Testis (tissue), 2 donors: ENCODE results near the gene TRPV6.

Experiments
- POLR2A ChIP-seq: fragments of 450-650 bp; IDR thresholded peaks from one replicate; pipeline ENCODE4 v1.6.1; 2017; ENCODE audit warnings: antibody characterized with exemption, mild to moderate bottlenecking, moderate library complexity
- TF ChIP-seq, protein P1 (sequence below), 3 experiments: fragments of 450-650 bp in 2 of 3; fragments of 200-600 bp in 1 of 3; sonication (generic) in 1 of 3; IDR thresholded peaks; one replicate each; pipeline ENCODE4 v1.5.1; 2016 to 2019; ENCODE audit warnings: antibody characterized with exemption in 3 of 3, mild to moderate bottlenecking in 2 of 3, moderate library complexity in 1 of 3

DNA sequence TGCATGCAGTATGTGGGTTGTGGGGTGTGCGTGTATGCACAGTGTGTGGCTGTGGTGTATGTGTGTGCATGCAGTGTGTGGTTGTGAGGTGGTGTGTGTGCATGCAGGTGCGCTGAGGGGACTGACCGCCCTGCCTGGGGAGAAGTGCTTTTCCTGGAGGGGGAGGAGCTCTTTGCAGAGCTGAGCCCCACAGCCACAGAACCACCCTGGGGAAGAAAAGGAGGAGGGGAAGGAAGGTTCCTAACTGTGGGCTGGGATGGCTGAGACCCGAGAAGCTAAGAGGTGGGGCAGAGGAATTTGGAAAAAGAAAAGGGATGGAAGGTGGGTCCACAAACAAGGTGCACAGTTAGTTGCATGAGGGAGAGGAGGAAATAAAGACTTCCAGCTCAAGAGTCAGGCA lies 48.1 kb upstream of the TRPV6 start, which contains the start of gene TRPV5:
- TF ChIP-seq, protein P1, sequence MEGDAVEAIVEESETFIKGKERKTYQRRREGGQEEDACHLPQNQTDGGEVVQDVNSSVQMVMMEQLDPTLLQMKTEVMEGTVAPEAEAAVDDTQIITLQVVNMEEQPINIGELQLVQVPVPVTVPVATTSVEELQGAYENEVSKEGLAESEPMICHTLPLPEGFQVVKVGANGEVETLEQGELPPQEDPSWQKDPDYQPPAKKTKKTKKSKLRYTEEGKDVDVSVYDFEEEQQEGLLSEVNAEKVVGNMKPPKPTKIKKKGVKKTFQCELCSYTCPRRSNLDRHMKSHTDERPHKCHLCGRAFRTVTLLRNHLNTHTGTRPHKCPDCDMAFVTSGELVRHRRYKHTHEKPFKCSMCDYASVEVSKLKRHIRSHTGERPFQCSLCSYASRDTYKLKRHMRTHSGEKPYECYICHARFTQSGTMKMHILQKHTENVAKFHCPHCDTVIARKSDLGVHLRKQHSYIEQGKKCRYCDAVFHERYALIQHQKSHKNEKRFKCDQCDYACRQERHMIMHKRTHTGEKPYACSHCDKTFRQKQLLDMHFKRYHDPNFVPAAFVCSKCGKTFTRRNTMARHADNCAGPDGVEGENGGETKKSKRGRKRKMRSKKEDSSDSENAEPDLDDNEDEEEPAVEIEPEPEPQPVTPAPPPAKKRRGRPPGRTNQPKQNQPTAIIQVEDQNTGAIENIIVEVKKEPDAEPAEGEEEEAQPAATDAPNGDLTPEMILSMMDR (IDR thresholded peaks at IDR 0.05), result no peak
- TF ChIP-seq POLR2A, result no peak
